ENCODE data around the gene MGST3. TPM values are rescaled to one million over a fixed set of nuclear protein-coding genes. Genes with fewer than 3 reads are reported as not detected.
A peak's percentile ranks its signal among the peaks of the same experiment; 100 is the strongest.

MGST3 gene
- total RNA-seq, 1 donor from 2014 or later: 126 TPM

DNA sequence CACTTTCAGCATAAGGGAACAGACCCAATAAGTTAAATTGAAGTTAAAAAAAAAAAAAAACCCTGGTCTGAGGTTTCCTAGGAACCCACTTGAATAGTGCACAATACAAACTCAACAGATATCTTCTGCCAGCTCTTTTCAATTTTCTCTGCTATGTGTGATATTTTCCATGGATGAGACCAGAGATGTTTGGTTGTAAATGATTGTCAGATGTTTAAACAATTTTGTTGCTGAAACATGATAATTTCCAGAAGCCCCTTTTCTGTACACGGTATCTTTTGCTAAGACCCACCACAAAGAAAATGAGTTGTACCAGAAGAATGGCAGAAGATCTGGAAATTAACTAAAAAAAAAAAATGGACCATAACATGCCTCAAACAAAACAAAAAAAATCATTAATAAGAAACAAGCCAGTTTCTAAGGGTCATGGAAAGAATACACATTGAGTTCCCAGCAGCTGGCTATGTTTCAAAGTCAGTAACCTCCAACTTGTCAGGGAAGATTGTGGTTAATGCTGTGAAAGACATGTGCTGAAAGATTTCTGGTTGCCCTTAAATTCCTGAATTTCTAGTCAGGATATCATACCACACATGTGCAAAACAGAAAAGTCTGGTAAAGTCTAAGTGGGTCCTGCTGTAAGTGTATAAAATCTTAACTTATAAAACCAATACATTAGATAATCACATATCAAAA lies 35.6 kb upstream of the MGST3 start:
- DNase-seq (ENCODE audit: low spot score in 2 of 2, unreplicated experiment in 2 of 2): no peak
- H3K27ac Mint-ChIP-seq: no peak overlapping the region
- peaks cover 22% of the 10 kb centered on the region for H3K4me1 Mint-ChIP-seq
- no peaks in the 10 kb centered on the region for H3K9me3 Mint-ChIP-seq
- TF ChIP-seq, protein P1, sequence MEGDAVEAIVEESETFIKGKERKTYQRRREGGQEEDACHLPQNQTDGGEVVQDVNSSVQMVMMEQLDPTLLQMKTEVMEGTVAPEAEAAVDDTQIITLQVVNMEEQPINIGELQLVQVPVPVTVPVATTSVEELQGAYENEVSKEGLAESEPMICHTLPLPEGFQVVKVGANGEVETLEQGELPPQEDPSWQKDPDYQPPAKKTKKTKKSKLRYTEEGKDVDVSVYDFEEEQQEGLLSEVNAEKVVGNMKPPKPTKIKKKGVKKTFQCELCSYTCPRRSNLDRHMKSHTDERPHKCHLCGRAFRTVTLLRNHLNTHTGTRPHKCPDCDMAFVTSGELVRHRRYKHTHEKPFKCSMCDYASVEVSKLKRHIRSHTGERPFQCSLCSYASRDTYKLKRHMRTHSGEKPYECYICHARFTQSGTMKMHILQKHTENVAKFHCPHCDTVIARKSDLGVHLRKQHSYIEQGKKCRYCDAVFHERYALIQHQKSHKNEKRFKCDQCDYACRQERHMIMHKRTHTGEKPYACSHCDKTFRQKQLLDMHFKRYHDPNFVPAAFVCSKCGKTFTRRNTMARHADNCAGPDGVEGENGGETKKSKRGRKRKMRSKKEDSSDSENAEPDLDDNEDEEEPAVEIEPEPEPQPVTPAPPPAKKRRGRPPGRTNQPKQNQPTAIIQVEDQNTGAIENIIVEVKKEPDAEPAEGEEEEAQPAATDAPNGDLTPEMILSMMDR (IDR thresholded peaks at IDR 0.05; ENCODE audit: unreplicated experiment): no peak
- H3K36me3 Mint-ChIP-seq: no peaks in the 10 kb centered on the region
- peaks cover 20% of the 10 kb centered on the region for H3K27me3 Mint-ChIP-seq (ENCODE audit: low read depth)
- no peak overlapping the region for H3K4me3 Mint-ChIP-seq

DNA sequence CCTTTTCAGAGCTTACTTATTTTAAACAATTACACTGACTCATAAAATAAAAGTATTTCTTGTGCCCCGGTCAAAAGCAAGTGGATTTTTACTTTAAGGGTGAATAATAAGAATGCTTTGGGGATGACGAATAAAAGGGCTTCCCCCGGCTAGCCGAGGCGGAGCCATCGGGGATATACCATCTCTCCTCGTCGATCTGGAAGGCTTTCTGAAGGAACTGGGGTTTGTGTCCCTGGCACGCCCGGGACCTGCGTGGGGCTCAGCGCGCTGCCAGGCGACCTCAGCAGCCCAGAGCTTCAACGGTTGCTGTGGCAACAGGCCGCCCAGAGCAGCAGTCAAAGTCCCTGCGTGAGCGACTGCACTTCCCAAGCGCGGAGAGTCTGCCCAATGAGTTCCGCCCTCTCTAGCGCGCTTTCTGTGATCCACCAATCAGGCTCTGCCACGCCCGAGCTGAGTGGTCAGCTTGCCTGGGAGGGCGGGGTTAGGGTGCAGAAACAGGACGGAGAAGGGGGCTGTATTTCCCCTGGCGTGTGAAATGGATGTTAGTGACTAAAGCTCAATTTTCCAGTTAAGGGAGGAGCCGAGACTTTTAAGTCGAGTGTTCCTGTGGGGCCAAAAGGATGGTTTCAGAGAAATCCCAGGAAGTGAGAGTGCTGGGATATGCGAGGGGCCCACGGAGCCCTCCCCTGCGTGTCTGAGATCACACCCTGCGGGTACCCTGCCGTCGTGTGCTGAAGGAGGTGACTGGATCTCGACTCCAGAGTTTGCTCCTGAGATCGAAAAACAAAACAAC lies 33.0 kb upstream of the MGST3 start:
- H3K4me3 Mint-ChIP-seq: peak overlapping the region; percentile 87
- peaks cover 24% of the 10 kb centered on the region for H3K4me1 Mint-ChIP-seq
- peak overlapping the region; percentile 98 for H3K27ac Mint-ChIP-seq
- no peaks in the 10 kb centered on the region for H3K36me3 Mint-ChIP-seq
- H3K27me3 Mint-ChIP-seq (ENCODE audit: low read depth): peaks cover 16% of the 10 kb centered on the region
- peak; percentile 92 to 94 for DNase-seq (ENCODE audit: low spot score in 2 of 2, unreplicated experiment in 2 of 2)
- TF ChIP-seq, protein P1 (IDR thresholded peaks at IDR 0.05; ENCODE audit: unreplicated experiment): no peak
- H3K9me3 Mint-ChIP-seq: no peaks in the 10 kb centered on the region

DNA sequence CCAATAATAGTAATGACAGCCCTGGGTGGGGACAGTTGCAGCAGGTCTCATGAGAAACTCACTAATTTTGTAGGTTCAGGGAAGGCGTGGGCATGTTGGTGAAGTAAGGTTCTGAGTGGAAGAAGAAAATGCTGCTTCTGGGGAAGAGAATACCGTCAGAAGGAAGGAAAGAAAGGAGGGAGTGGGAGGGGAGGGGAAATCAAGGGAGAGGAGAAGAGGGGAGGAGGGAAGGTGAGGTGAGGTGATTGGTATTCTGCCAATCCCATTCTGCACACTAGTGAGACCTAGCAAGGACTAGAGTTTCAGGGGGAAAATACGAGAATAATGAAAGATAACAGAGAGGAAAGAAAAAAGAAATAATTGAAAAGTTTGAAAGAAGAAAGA lies 32.4 kb upstream of the MGST3 start:
- no peak for DNase-seq (ENCODE audit: low spot score in 2 of 2, unreplicated experiment in 2 of 2)
- Mint-ChIP-seq H3K36me3 (no peaks in the 10 kb centered on the region), H3K4me1 (peaks cover 24% of the 10 kb centered on the region), H3K27me3 (ENCODE audit: low read depth) (peaks cover 10% of the 10 kb centered on the region), H3K4me3 (peak overlapping the region; percentile 87), H3K27ac (peak overlapping the region; percentile 98), H3K9me3 (no peaks in the 10 kb centered on the region)
- TF ChIP-seq, protein P1 (IDR thresholded peaks at IDR 0.05; ENCODE audit: unreplicated experiment): no peak

DNA sequence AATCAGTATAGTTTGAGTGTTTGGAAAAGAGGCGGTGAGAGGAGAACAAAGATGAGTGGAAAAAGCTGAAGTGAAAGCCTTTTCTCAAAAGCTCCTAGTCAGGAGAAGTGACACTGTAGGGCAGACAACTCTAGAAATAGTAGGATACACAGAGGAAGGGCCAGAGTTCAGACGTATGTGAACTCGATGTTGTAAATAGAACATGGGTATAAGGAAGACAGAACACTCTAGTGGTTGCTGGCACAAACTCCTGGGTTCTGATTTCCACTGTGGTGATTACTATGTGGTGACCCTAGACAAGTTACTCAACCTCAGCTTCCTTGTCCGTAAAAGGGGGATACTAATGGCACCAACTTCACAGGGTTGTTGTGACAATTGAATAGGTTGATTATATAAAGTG lies 30.2 kb upstream of the MGST3 start:
- TF ChIP-seq, protein P1 (IDR thresholded peaks at IDR 0.05; ENCODE audit: unreplicated experiment): no peak
- H3K27ac Mint-ChIP-seq: no peak overlapping the region
- H3K4me3 Mint-ChIP-seq: no peak overlapping the region
- no peaks in the 10 kb centered on the region for H3K9me3 Mint-ChIP-seq
- H3K36me3 Mint-ChIP-seq: no peaks in the 10 kb centered on the region
- H3K4me1 Mint-ChIP-seq: peaks cover 24% of the 10 kb centered on the region
- no peaks in the 10 kb centered on the region for H3K27me3 Mint-ChIP-seq (ENCODE audit: low read depth)
- no peak for DNase-seq (ENCODE audit: low spot score in 2 of 2, unreplicated experiment in 2 of 2)

DNA sequence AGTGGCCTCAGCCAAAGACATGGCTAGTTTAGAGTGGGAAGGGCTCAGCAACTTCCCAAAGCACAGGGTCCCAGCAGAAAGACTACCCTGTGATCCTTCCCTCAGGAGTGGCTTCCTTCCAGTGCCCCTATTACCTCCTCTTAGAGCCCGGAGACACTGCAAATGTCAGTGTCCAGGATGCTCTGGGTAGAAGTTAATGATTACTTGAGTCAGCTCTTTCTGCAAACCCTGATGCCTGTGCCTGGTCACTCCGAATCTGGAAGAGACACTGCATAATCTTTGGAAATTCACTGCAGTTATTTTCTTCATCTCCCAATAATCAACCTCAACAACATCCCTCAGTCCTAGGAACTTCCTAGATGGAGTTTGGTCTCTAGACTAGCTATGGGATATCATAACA lies 27.2 kb upstream of the MGST3 start:
- Mint-ChIP-seq H3K27ac (no peak overlapping the region), H3K4me3 (no peak overlapping the region), H3K27me3 (ENCODE audit: low read depth) (no peaks in the 10 kb centered on the region), H3K4me1 (peaks cover 10% of the 10 kb centered on the region), H3K36me3 (no peaks in the 10 kb centered on the region), H3K9me3 (no peaks in the 10 kb centered on the region)
- DNase-seq (ENCODE audit: low spot score in 2 of 2, unreplicated experiment in 2 of 2): no peak
- TF ChIP-seq, protein P1 (IDR thresholded peaks at IDR 0.05; ENCODE audit: unreplicated experiment): no peak

All from mesothelial cell of epicardium (in vitro differentiated cells).